OCI-LY3 (cell line): ENCODE data around the gene FAHD1.

Experiments
- EZH2phosphoT487 ChIP-seq: fragments of 200-600 bp; shearing (Covaris generic); IDR thresholded peaks from 2 replicates; pipeline ENCODE4 v1.6.1; 2018; ENCODE audit warnings: antibody characterized with exemption, mixed run types, low read depth
- TF ChIP-seq, protein P1 (sequence below): fragments of 200-600, 300-600 bp; sonication (generic); IDR thresholded peaks from 2 replicates; pipeline ENCODE4 v1.5.1; 2014; ENCODE audit warnings: antibody characterized with exemption, low read length, low read depth

GRCh38 chr16:1823821-1824220 is 3.2 kb upstream of the FAHD1 start:
- TF ChIP-seq, protein P1, sequence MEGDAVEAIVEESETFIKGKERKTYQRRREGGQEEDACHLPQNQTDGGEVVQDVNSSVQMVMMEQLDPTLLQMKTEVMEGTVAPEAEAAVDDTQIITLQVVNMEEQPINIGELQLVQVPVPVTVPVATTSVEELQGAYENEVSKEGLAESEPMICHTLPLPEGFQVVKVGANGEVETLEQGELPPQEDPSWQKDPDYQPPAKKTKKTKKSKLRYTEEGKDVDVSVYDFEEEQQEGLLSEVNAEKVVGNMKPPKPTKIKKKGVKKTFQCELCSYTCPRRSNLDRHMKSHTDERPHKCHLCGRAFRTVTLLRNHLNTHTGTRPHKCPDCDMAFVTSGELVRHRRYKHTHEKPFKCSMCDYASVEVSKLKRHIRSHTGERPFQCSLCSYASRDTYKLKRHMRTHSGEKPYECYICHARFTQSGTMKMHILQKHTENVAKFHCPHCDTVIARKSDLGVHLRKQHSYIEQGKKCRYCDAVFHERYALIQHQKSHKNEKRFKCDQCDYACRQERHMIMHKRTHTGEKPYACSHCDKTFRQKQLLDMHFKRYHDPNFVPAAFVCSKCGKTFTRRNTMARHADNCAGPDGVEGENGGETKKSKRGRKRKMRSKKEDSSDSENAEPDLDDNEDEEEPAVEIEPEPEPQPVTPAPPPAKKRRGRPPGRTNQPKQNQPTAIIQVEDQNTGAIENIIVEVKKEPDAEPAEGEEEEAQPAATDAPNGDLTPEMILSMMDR = peak; percentile 41
- no peak for TF ChIP-seq EZH2phosphoT487
